NCI-H1694 (cell line): ENCODE data around the gene SH2D4B.

ENCODE experiments used
- DNase-seq: peaks from one replicate; lab custom pipeline; 2025; lab: John Stamatoyannopoulos, UW

The SH2D4B gene

GRCh38 chr10:80537736-80538480 is at the start of gene SH2D4B:
Gene SH2D4B, plus strand, starts transcription at chr10:80537902. Its CDS starts 430 bp downstream, at chr10:80538332.
- no peak for DNase-seq

GRCh38 chr10:80488539-80489066 is 49.1 kb upstream of the SH2D4B start:
- no peak for DNase-seq

- no peak for DNase-seq
These were observed 48.2 kb upstream of the SH2D4B start for GRCh38 chr10:80489371-80490112.

GRCh38 chr10:80491251-80492102 is 46.2 kb upstream of the SH2D4B start:
- DNase-seq = no peak

GRCh38 chr10:80492848-80493521 is 44.7 kb upstream of the SH2D4B start:
- no peak for DNase-seq

- no peak for DNase-seq
These were observed 44.1 kb upstream of the SH2D4B start for GRCh38 chr10:80493522-80494051.

GRCh38 chr10:80496555-80497172 is 41.0 kb upstream of the SH2D4B start:
- DNase-seq = no peak

- no peak for DNase-seq
These were observed 40.3 kb upstream of the SH2D4B start for GRCh38 chr10:80497187-80498077.

- no peak for DNase-seq
These were observed 39.4 kb upstream of the SH2D4B start for GRCh38 chr10:80498078-80498832.

GRCh38 chr10:80498833-80499741 is 38.6 kb upstream of the SH2D4B start:
- DNase-seq = no peak

GRCh38 chr10:80500572-80501380 is 36.9 kb upstream of the SH2D4B start:
- DNase-seq = no peak

GRCh38 chr10:80501381-80501912 is 36.3 kb upstream of the SH2D4B start:
- no peak for DNase-seq

- no peak for DNase-seq
These were observed 35.7 kb upstream of the SH2D4B start for GRCh38 chr10:80501913-80502521.

- no peak for DNase-seq
These were observed 34.8 kb upstream of the SH2D4B start for GRCh38 chr10:80502621-80503583.

GRCh38 chr10:80503584-80504157 is 34.0 kb upstream of the SH2D4B start:
- DNase-seq = no peak
